CD4-positive, alpha-beta memory T cell (primary cell): ENCODE data around the gene SYMPK. TPM values are rescaled to one million over a fixed set of nuclear protein-coding genes. Genes with fewer than 3 reads are reported as not detected.

Source experiments
- polyA plus RNA-seq, 2 donors: library from polyadenylated mRNA; unstranded; fragments of 300-500 nt; fragmentation: Illumina TruSeq; gene quantifications; one replicate each; pipeline ENCODE4 v1.2.3, GENCODE V29; 2021
- total RNA-seq, 2 experiments: library from RNA; stranded (reverse); gene quantifications; one replicate each; pipeline ENCODE4 v1.2.3, GENCODE V29; 2021

SYMPK gene
- total and polyA plus RNA-seq, 4 experiments from 2014 or later = 6.0 to 98.2 (median 55.7) TPM

Other genes with a start within 250 kb of the SYMPK start
- gene EML2, start 223.8 kb downstream of the SYMPK start, total RNA-seq = 10 to 100 TPM; 76.7 to 78.0 TPM
- gene EML2, start 223.8 kb downstream of the SYMPK start, polyA plus RNA-seq = 10 to 100 TPM; 11.0 to 20.8 TPM
- gene GIPR, start 194.9 kb downstream of the SYMPK start, total RNA-seq = 1 to 10 TPM; 6.1 to 6.4 TPM
- under 1 TPM in 1 of 2 donors, not detected in 1; 0.12 TPM for gene GIPR, start 194.9 kb downstream of the SYMPK start, polyA plus RNA-seq
- 100 to 1,000 TPM; 380 to 406 TPM for gene SNRPD2, start 171.2 kb downstream of the SYMPK start, total RNA-seq
- 1,000 to 10,000 TPM in 1 of 2 donors, 100 to 1,000 TPM in 1; 956 to 1,238 TPM for gene SNRPD2, start 171.2 kb downstream of the SYMPK start, polyA plus RNA-seq
- 10 to 100 TPM; 10.8 to 11.4 TPM for gene QPCTL, start 170.5 kb downstream of the SYMPK start, total RNA-seq
- 1 to 10 TPM in 1 of 2 donors, under 1 TPM in 1; 0.94 to 1.5 TPM for gene QPCTL, start 170.5 kb downstream of the SYMPK start, polyA plus RNA-seq
- gene FBXO46, start 132.3 kb downstream of the SYMPK start, total RNA-seq = 10 to 100 TPM; 33.1 to 37.3 TPM
- 10 to 100 TPM in 1 of 2 donors, 1 to 10 TPM in 1; 3.7 to 17.2 TPM for gene FBXO46, start 132.3 kb downstream of the SYMPK start, polyA plus RNA-seq
- gene MEIOSIN, start 129.7 kb downstream of the SYMPK start, total RNA-seq = not detected
- gene MEIOSIN, start 129.7 kb downstream of the SYMPK start, polyA plus RNA-seq = not detected
- 1 to 10 TPM; 1.5 to 1.7 TPM for gene SIX5, start 93.9 kb downstream of the SYMPK start, total RNA-seq
- gene SIX5, start 93.9 kb downstream of the SYMPK start, polyA plus RNA-seq = under 1 TPM in 1 of 2 donors, not detected in 1; 0.08 TPM
- 10 to 100 TPM; 30.8 to 32.9 TPM for gene DMPK, start 80.7 kb downstream of the SYMPK start, total RNA-seq
- 1 to 10 TPM in 1 of 2 donors, not detected in 1; 1.3 TPM for gene DMPK, start 80.7 kb downstream of the SYMPK start, polyA plus RNA-seq
- gene DMWD, start 70.3 kb downstream of the SYMPK start, total RNA-seq = 10 to 100 TPM; 49.3 to 52.6 TPM
- gene DMWD, start 70.3 kb downstream of the SYMPK start, polyA plus RNA-seq = 10 to 100 TPM in 1 of 2 donors, 1 to 10 TPM in 1; 6.9 to 11.7 TPM
- gene RSPH6A, start 47.8 kb downstream of the SYMPK start, total RNA-seq = under 1 TPM; 0.29 to 0.39 TPM
- not detected for gene RSPH6A, start 47.8 kb downstream of the SYMPK start, polyA plus RNA-seq
- gene FOXA3, start 1.2 kb upstream of the SYMPK start, total RNA-seq = not detected
- not detected for gene FOXA3, start 1.2 kb upstream of the SYMPK start, polyA plus RNA-seq
- 10 to 100 TPM; 33.7 to 35.8 TPM for gene IRF2BP1, start 23.0 kb upstream of the SYMPK start, total RNA-seq
- 1 to 10 TPM; 2.4 to 8.2 TPM for gene IRF2BP1, start 23.0 kb upstream of the SYMPK start, polyA plus RNA-seq
- 10 to 100 TPM; 12.9 to 15.1 TPM for gene MYPOP, start 39.5 kb upstream of the SYMPK start, total RNA-seq
- under 1 TPM; 0.10 to 0.87 TPM for gene MYPOP, start 39.5 kb upstream of the SYMPK start, polyA plus RNA-seq
- not detected for gene NANOS2, start 51.6 kb upstream of the SYMPK start, total RNA-seq
- gene NANOS2, start 51.6 kb upstream of the SYMPK start, polyA plus RNA-seq = not detected
- not detected for gene NOVA2, start 110.7 kb upstream of the SYMPK start, total RNA-seq
- not detected for gene NOVA2, start 110.7 kb upstream of the SYMPK start, polyA plus RNA-seq
- gene CCDC61, start 132.3 kb upstream of the SYMPK start, total RNA-seq = 10 to 100 TPM; 37.4 to 39.6 TPM
- 1 to 10 TPM; 6.4 to 9.2 TPM for gene CCDC61, start 132.3 kb upstream of the SYMPK start, polyA plus RNA-seq
- gene PGLYRP1, start 159.9 kb upstream of the SYMPK start, total RNA-seq = not detected
- gene PGLYRP1, start 159.9 kb upstream of the SYMPK start, polyA plus RNA-seq = not detected
- not detected for gene IGFL4, start 177.9 kb upstream of the SYMPK start, total RNA-seq
- gene IGFL4, start 177.9 kb upstream of the SYMPK start, polyA plus RNA-seq = not detected